Astrocyte (in vitro differentiated cells and primary cell): ENCODE results near the gene GMCL2.

ENCODE experiments used
- CTCF ChIP-seq: IDR thresholded peaks from 2 replicates; pipeline ENCODE4 v1.5.1; 2011; ENCODE audit warnings: low read depth, mild to moderate bottlenecking, inconsistent platforms, low read length, moderate library complexity; ENCODE audit not compliant: insufficient read depth
- EZH2 ChIP-seq: IDR thresholded peaks from 2 replicates; pipeline ENCODE4 v1.6.1; 2012; ENCODE audit warnings: mild to moderate bottlenecking, low read length, inconsistent platforms; ENCODE audit not compliant: insufficient read depth

GRCh38 chr5:178165581-178165980, 21.6 kb downstream of the GMCL2 start:
- TF ChIP-seq EZH2: no peak
- no peak for TF ChIP-seq CTCF
